PC-9 (cell line): ENCODE data around the gene LAD1. TPM values are rescaled to one million over a fixed set of nuclear protein-coding genes. Genes with fewer than 3 reads are reported as not detected.

Source experiments
- BruUV-seq: library from RNA; stranded (reverse); fragments of 400-500 nt; replicated peaks from 2 replicates; lab custom pipeline; 2021; lab: Mats Ljungman, UMichigan
- CTCF ChIA-PET: fragments of 300-600 bp; sonication (Branson Sonifier 250); formaldehyde crosslinking; loops from one replicate; lab custom pipeline; 2022; ENCODE audit warnings: antibody characterized with exemption; lab: Charles Lee
- POLR2A ChIA-PET: fragments of 300-600 bp; sonication (Branson Sonifier 250); formaldehyde crosslinking; loops from one replicate; lab custom pipeline; 2022; ENCODE audit warnings: antibody characterized with exemption; ENCODE audit not compliant: unreplicated experiment; lab: Charles Lee
- DNase-seq, 2 experiments: peaks; one replicate each; pipeline versions ENCODE4 v3.0.0 to v3.0.0-alpha.2; 2015 to 2022; ENCODE audit warnings: mixed read lengths in 1 of 2
- H2AFZ ChIP-seq: fragments of 200-600 bp; sonication (generic); 2 replicates; pipeline ENCODE4 v1.8.1; 2017; ENCODE audit warnings: antibody characterized with exemption
- H3F3A ChIP-seq: fragments of 200-600 bp; sonication (generic); 2 replicates; pipeline ENCODE4 v1.8.1; 2017; ENCODE audit warnings: antibody characterized with exemption, mild to moderate bottlenecking, low read depth; ENCODE audit not compliant: insufficient read depth
- H3K27ac ChIP-seq: fragments of 200-600 bp; sonication (generic); 2 replicates; pipeline ENCODE4 v1.6.1; 2016; ENCODE audit warnings: mixed run types
- H3K27me3 ChIP-seq: fragments of 200-600 bp; sonication (generic); 2 replicates; pipeline ENCODE4 v1.6.1; 2016; ENCODE audit warnings: low read depth, mixed run types; ENCODE audit not compliant: insufficient read depth
- H3K36me3 ChIP-seq: fragments of 200-600 bp; sonication (generic); 2 replicates; pipeline ENCODE4 v1.6.1; 2016; ENCODE audit warnings: low read depth, mixed run types
- H3K4me1 ChIP-seq: fragments of 200-600 bp; sonication (generic); replicated peaks from 2 replicates; pipeline ENCODE4 v1.6.1; 2016; ENCODE audit warnings: mixed run types; ENCODE audit not compliant: insufficient read depth
- H3K4me2 ChIP-seq: fragments of 200-600 bp; sonication (generic); 2 replicates; pipeline ENCODE4 v1.6.1; 2017; ENCODE audit warnings: mixed run types
- H3K4me3 ChIP-seq: fragments of 200-600 bp; sonication (generic); 2 replicates; pipeline ENCODE4 v1.6.1; 2016; ENCODE audit warnings: mixed run types
- H3K79me2 ChIP-seq: fragments of 200-600 bp; sonication (generic); 2 replicates; pipeline ENCODE4 v1.6.1; 2017; ENCODE audit warnings: low read depth, mixed run types
- H3K9me2 ChIP-seq: fragments of 200-600 bp; sonication (generic); 2 replicates; pipeline ENCODE4 v1.8.1; 2017; ENCODE audit warnings: mild to moderate bottlenecking; ENCODE audit not compliant: insufficient read depth
- H3K9me3 ChIP-seq: fragments of 200-600 bp; sonication (generic); 2 replicates; pipeline ENCODE4 v1.8.1; 2016; ENCODE audit warnings: low read depth; ENCODE audit not compliant: insufficient read depth
- H4K20me1 ChIP-seq: fragments of 200-600 bp; sonication (generic); 2 replicates; pipeline ENCODE4 v1.8.1; 2017; ENCODE audit not compliant: insufficient read depth
- EZH2 ChIP-seq: fragments of 200-600 bp; sonication (generic); IDR thresholded peaks from 2 replicates; pipeline ENCODE4 v1.8.0; 2017; ENCODE audit warnings: antibody characterized with exemption, low read depth
- intact Hi-C: fragments of 100-400 bp; cut with micrococcal nuclease; formaldehyde crosslinking; loops from one replicate; pipeline ENCODE4 v1.10.0; 2022; ENCODE audit not compliant: unreplicated experiment
- total RNA-seq: library from RNA; stranded (reverse); gene quantifications from 2 replicates; pipeline ENCODE4 v1.2.3, GENCODE V29; 2021
- TF ChIP-seq, protein P1 (sequence below): fragments of 200-600 bp; sonication (generic); conservative IDR thresholded peaks from 2 replicates; pipeline ENCODE4 v1.6.1; 2017; ENCODE audit warnings: mixed run types, antibody characterized with exemption, mild to moderate bottlenecking, moderate library complexity

Gene LAD1
- total RNA-seq, 1 experiment from 2014 or later: 54.7 TPM

DNA sequence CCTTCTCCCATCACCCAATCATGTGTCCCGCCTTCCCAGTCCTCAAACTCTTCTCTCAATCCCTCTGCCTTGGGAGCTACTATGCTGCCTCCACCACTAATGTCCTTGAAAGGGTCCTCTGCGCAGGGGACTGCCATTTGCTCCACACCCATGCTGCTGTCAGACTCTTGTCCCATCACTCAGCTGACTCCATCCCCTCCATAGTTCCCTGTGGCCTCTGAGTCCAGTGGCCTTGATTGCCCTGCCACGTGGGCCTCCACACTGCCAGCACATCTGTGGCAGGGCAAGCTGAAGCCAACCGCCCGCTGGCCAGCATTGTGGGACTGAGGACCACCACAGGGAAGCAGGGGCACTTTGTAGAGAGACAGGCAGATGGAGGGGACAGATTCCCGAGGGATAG, 20.3 kb downstream of the LAD1 start:
- POLR2A ChIA-PET: no interaction called here
- H3K36me3 ChIP-seq: no peaks in the 10 kb centered on the region
- H3K27ac ChIP-seq: no peak overlapping the region
- CTCF ChIA-PET: interaction anchor here (0.7 kb wide), 2 partner anchors 467 to 826 kb away, joined by 3 read pairs; no protein-coding TSS in a partner anchor
- peaks cover 21% of the 10 kb centered on the region for H3K27me3 ChIP-seq
- intact Hi-C loops: no loop called here
- BruUV-seq: no TSS peak
- H3K79me2 ChIP-seq: no peaks in the 10 kb centered on the region
- TF ChIP-seq, protein P1, sequence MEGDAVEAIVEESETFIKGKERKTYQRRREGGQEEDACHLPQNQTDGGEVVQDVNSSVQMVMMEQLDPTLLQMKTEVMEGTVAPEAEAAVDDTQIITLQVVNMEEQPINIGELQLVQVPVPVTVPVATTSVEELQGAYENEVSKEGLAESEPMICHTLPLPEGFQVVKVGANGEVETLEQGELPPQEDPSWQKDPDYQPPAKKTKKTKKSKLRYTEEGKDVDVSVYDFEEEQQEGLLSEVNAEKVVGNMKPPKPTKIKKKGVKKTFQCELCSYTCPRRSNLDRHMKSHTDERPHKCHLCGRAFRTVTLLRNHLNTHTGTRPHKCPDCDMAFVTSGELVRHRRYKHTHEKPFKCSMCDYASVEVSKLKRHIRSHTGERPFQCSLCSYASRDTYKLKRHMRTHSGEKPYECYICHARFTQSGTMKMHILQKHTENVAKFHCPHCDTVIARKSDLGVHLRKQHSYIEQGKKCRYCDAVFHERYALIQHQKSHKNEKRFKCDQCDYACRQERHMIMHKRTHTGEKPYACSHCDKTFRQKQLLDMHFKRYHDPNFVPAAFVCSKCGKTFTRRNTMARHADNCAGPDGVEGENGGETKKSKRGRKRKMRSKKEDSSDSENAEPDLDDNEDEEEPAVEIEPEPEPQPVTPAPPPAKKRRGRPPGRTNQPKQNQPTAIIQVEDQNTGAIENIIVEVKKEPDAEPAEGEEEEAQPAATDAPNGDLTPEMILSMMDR: no peak
- no peak for TF ChIP-seq EZH2
- peaks cover 4% of the 10 kb centered on the region; the same call in 1 of the 2 replicates for H3F3A ChIP-seq
- H4K20me1 ChIP-seq: no peaks in the 10 kb centered on the region
- no peaks in the 10 kb centered on the region for H3K9me2 ChIP-seq
- H2AFZ ChIP-seq: no peak overlapping the region
- H3K4me2 ChIP-seq: no peak overlapping the region
- peaks cover 10% of the 10 kb centered on the region; the same call in 1 of the 2 replicates for H3K4me1 ChIP-seq
- DNase-seq: no peak
- no peaks in the 10 kb centered on the region for H3K9me3 ChIP-seq
- no peak overlapping the region for H3K4me3 ChIP-seq

DNA sequence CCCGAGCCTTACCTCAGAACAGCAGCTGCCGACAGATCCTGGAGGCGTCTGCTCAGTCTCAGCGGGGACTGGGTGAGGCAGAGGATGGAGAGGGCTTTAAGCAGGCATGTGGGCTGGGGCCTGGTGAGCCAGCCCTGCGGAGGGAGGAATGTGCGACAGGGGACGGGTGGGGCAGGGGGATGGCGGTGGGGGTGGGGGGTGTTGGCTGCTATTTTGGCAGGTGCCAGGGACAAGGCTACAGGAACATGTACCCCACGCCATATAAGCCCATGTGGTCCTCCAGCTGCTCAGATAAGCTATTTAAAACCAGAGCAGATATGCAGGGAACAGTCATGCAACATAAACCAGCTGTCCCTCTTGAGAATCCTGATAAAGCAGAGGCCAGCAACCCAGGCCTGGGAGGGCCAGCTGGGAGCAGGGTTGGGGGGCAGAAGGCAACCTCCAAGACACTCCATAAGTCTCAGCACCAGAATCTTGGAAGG, 21.5 kb downstream of the LAD1 start, which contains the start of gene TNNT2:
Gene TNNT2 (minus strand): TSS at position 70 of the 482 bp plus-strand sequence. CDS start 4,426 bp downstream, outside the sequence.
- Histone ChIP-seq H3K9me2 (no peaks in the 10 kb centered on the region), H3K4me3 (no peak within 1 kb of the TSS), H4K20me1 (no peaks in the 10 kb centered on the region), H3K4me1 (peaks cover 7% of the 10 kb centered on the region; the same call in 1 of the 2 replicates), H2AFZ (no peak within 1 kb of the TSS), H3K27ac (no peak within 1 kb of the TSS), H3K79me2 (no peaks in the 10 kb centered on the region), H3F3A (peaks cover 3% of the 10 kb centered on the region; the same call in 1 of the 2 replicates), H3K9me3 (no peaks in the 10 kb centered on the region), H3K36me3 (no peaks in the 10 kb centered on the region), H3K4me2 (peak within 1 kb of the TSS; percentile 3; the same call in 1 of the 2 replicates), H3K27me3 (peaks cover 33% of the 10 kb centered on the region)
- CTCF ChIA-PET: no interaction called here
- no peak for TF ChIP-seq EZH2
- DNase-seq: no peak
- intact Hi-C loops: loop anchor here (2.0 kb wide), 1 partner anchor 19 kb away; no protein-coding TSS in a partner anchor
- POLR2A ChIA-PET: no interaction called here
- no TSS peak for BruUV-seq

DNA sequence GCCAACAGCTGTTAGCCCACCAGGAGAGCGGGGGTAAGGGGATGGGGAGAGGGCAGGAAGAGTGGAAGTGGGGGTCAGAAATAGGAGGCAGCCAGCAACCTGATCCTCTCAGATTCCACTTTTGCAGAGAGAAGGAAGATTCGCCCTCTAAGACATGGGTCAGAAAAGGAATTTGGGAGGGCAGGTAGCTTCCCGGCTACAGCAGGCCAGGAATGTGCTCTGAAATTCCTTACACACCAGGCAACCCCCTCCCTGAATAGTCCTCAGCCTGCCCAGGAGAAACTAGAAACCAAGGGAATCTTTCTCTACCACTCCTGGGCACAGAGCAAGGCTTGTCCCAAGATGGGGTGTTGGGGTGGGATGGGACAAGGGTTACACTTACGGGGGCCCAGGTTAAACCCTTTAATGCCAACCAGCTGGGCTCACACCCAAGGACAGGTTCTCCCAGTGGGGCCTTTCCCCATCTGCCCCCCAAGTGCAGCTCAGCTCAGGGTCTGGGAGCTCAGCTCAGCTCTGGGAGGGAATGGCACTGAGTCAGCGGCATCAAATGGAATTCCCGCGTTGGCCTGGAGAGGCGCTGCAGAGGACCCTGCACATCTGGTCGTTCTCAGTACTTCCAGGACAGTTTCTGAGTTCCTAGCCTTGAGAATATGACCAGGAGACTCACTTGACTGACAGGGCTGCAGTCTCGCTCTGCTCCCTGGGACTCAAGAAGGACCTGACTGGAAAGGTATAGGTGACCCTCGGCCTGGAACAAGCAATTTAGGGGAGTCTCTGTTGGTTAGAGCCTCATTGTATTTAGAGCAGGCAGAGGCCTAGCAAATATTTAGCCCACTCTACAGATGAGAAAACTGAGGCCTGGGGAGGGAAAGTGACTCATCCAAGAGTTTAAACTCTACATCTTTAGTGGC, 22.4 kb downstream of the LAD1 start:
- ChIA-PET CTCF (interaction anchor here (0.5 to 1.1 kb wide), 3 partner anchors 21 to 90 kb away, joined by 3 read pairs; no protein-coding TSS in a partner anchor), POLR2A (interaction anchor here (0.5 to 0.6 kb wide), 3 partner anchors 695 to 1842 kb away, joined by 3 to 5 read pairs (median 4); no protein-coding TSS in a partner anchor)
- Histone ChIP-seq H3K36me3 (no peaks in the 10 kb centered on the region), H2AFZ (no peak overlapping the region), H3K79me2 (no peaks in the 10 kb centered on the region), H3K4me3 (no peak overlapping the region), H3K27ac (no peak overlapping the region), H3K4me1 (peaks cover 7% of the 10 kb centered on the region; the same call in 1 of the 2 replicates), H3K4me2 (peak overlapping the region; percentile 3; the same call in 1 of the 2 replicates), H3K27me3 (peaks cover 42% of the 10 kb centered on the region), H3K9me3 (no peaks in the 10 kb centered on the region), H3K9me2 (no peaks in the 10 kb centered on the region), H3F3A (no peaks in the 10 kb centered on the region; the same call in 1 of the 2 replicates), H4K20me1 (no peaks in the 10 kb centered on the region)
- DNase-seq: peak in 1 of 2 experiments; percentile 63
- BruUV-seq: no TSS peak
- TF ChIP-seq, protein P1: peak; percentile 83
- no peak for TF ChIP-seq EZH2
- intact Hi-C loops: loop anchor here (2.0 kb wide), 1 partner anchor 20 kb away; no protein-coding TSS in a partner anchor
